Measurements from ENCODE around the gene FBXO42.

DNA sequence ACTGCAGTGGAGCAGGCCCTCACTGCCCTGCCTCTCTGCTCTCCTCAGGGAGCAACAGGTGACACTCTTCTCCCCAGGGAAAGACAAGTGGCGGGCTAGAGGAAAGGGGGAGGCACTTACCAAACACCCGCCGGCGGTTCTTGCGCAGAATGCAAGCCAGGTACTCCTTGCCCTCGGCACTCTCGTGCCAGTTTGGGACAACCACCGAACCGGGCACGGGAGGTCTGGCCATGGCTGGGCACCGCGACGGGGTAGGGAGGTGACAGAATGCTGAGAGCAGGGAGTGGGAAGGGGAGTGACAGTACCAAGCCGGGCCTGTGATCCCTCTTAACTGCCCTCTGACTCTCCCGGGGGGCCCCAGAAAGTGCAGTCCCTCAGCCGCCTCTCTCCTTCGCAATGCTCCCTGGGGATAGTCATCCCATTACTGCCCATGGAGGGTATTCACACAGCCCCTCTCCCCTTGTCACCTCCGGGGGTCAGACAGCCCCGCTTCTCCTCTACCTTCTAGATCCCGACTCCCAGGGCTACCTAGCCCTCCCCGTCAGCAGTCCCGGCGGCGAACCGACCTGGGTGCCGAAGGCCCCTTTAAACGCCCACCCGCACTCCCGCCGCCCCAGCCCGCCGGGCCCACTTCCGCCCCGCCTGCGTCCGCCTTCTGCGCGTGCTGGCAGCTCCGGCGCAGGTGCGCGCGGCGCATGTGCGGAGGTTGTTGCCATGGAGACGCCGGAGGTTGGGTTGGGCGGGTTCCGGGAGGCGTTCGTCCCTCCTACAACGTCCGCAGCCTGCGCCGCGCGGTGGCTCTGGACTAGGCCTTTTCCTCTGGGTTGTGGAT lies 115.6 kb downstream of the FBXO42 start, which contains the start of gene CPLANE2:
- TF ChIP-seq, protein P1, sequence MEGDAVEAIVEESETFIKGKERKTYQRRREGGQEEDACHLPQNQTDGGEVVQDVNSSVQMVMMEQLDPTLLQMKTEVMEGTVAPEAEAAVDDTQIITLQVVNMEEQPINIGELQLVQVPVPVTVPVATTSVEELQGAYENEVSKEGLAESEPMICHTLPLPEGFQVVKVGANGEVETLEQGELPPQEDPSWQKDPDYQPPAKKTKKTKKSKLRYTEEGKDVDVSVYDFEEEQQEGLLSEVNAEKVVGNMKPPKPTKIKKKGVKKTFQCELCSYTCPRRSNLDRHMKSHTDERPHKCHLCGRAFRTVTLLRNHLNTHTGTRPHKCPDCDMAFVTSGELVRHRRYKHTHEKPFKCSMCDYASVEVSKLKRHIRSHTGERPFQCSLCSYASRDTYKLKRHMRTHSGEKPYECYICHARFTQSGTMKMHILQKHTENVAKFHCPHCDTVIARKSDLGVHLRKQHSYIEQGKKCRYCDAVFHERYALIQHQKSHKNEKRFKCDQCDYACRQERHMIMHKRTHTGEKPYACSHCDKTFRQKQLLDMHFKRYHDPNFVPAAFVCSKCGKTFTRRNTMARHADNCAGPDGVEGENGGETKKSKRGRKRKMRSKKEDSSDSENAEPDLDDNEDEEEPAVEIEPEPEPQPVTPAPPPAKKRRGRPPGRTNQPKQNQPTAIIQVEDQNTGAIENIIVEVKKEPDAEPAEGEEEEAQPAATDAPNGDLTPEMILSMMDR (IDR thresholded peaks at IDR 0.05) = peak in 1 of 3 experiments; percentile 20
- peak; percentile 6 for TF ChIP-seq POLR2A (IDR thresholded peaks at IDR 0.05)
